Tibial nerve (tissue), 4 donors: ENCODE measurements around the gene FAM234B. TPM values are rescaled to one million over a fixed set of nuclear protein-coding genes. Genes with fewer than 3 reads are reported as not detected.

Source experiments
- DNase-seq, 2 donors: peaks; one replicate each; pipeline ENCODE4 v3.0.0-alpha.2; 2019; ENCODE audit warnings: low spot score in 2 of 2
- H3K27ac ChIP-seq, 4 donors: fragments of 200-600 bp; sonication (generic) in 3 of 4; one replicate each; pipeline ENCODE4 v1.5.1; 2017 to 2019; ENCODE audit warnings: mild to moderate bottlenecking in 1 of 4
- H3K27me3 ChIP-seq, 2 donors: fragments of 200-600 bp; sonication (generic) in 1 of 2; one replicate each; pipeline versions ENCODE4 v1.5.1 to v1.6.0; 2017 to 2019
- H3K36me3 ChIP-seq, 3 donors: fragments of 200-600 bp; sonication (generic); one replicate each; pipeline ENCODE4 v1.5.1; 2018 to 2019
- H3K4me1 ChIP-seq, 4 donors: fragments of 200-600 bp; sonication (generic) in 3 of 4; one replicate each; pipeline ENCODE4 v1.5.1; 2017 to 2019
- H3K4me3 ChIP-seq, 4 donors: fragments of 200-600 bp; sonication (generic) in 3 of 4; one replicate each; pipeline ENCODE4 v1.5.1; 2017 to 2019; ENCODE audit warnings: mild to moderate bottlenecking in 1 of 4, moderate library complexity in 1 of 4
- H3K9me3 ChIP-seq, 4 donors: fragments of 200-600 bp; sonication (generic) in 3 of 4; one replicate each; pipeline ENCODE4 v1.5.1; 2017 to 2019
- CTCF ChIP-seq, 5 experiments: fragments of 200-600 bp in 3 of 5; fragments of 450-650 bp in 2 of 5; sonication (generic) in 3 of 5; IDR thresholded peaks; one replicate each; pipeline ENCODE4 v1.5.1; 2016 to 2019; ENCODE audit warnings: antibody characterized with exemption in 5 of 5, mild to moderate bottlenecking in 3 of 5, moderate library complexity in 2 of 5
- EP300 ChIP-seq, 2 donors: sonication (generic); formaldehyde crosslinking; IDR thresholded peaks; one replicate each; pipeline ENCODE4 v1.6.1; 2017; ENCODE audit warnings: antibody characterized with exemption in 2 of 2, mild to moderate bottlenecking in 1 of 2
- POLR2A ChIP-seq, 2 donors: fragments of 450-650 bp; IDR thresholded peaks; one replicate each; pipeline ENCODE4 v1.6.1; 2017; ENCODE audit warnings: antibody characterized with exemption in 2 of 2, mild to moderate bottlenecking in 2 of 2, moderate library complexity in 2 of 2
- WGBS, 2 donors: methylation state at CpG; one replicate each; pipeline ENCODE4 v1.1.5; 2018; 5-methylcytosine and 5-hydroxymethylcytosine counted together
- total RNA-seq, 4 donors: library from RNA; depleted of rRNA; stranded (reverse); fragments of >200 nt; gene quantifications; one replicate each; pipeline ENCODE4 v1.1.0, GENCODE V29; 2016

The FAM234B gene
- total RNA-seq, 4 donors from 2014 or later, result 2.0 to 12.6 (median 8.4) TPM

GRCh38 chr12:13074396-13075117 lies 30.4 kb downstream of the FAM234B start:
- no peaks in the 10 kb centered on the region for H3K27me3 ChIP-seq
- H3K4me3 ChIP-seq, result no peak overlapping the region
- H3K4me1 ChIP-seq, result no peaks in the 10 kb centered on the region
- peaks cover 0 to 56% (median 0%) of the 10 kb centered on the region in 3 donors for H3K36me3 ChIP-seq
- 90 to 91% methylated on average over 3 of the region's 3 CpGs for WGBS, 2 donors
- no peak for DNase-seq
- no peaks in the 10 kb centered on the region for H3K9me3 ChIP-seq
- H3K27ac ChIP-seq, result no peak overlapping the region
- no peak for TF ChIP-seq POLR2A (IDR thresholded peaks at IDR 0.05)
- no peak for TF ChIP-seq EP300 (IDR thresholded peaks at IDR 0.05)
- no peak for TF ChIP-seq CTCF (IDR thresholded peaks at IDR 0.05)

DNA sequence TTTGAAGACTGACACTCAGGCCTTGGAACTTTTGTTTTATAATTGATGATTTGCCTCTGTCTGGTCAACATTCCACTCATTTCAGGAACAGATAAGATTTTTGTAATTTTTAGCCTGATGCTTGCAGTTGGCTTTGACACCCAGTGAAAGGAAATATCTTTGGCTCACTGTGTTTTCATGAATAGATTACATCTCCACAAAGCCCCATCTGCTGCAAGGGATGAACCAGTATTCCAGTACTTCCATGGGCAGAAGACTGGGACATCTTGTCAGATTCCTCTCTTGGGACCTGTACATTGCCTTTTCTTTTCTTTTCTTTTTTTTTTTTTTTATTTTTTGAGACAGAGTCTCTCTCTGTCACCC lies 30.9 kb downstream of the FAM234B start:
- no peak for DNase-seq
- H3K9me3 ChIP-seq, result no peaks in the 10 kb centered on the region
- H3K36me3 ChIP-seq, result peaks cover 0 to 58% (median 0%) of the 10 kb centered on the region in 3 donors
- TF ChIP-seq CTCF (IDR thresholded peaks at IDR 0.05) (no peak), POLR2A (IDR thresholded peaks at IDR 0.05) (no peak), EP300 (IDR thresholded peaks at IDR 0.05) (no peak)
- no peaks in the 10 kb centered on the region for H3K4me1 ChIP-seq
- H3K27ac ChIP-seq, result no peak overlapping the region
- H3K27me3 ChIP-seq, result no peaks in the 10 kb centered on the region
- no peak overlapping the region for H3K4me3 ChIP-seq

GRCh38 chr12:13075786-13076570 lies 31.8 kb downstream of the FAM234B start:
- TF ChIP-seq EP300 (IDR thresholded peaks at IDR 0.05) (no peak), CTCF (IDR thresholded peaks at IDR 0.05) (no peak), POLR2A (IDR thresholded peaks at IDR 0.05) (no peak)
- DNase-seq, result no peak
- Histone ChIP-seq H3K4me3 (no peak overlapping the region), H3K36me3 (peaks cover 0 to 61% (median 0%) of the 10 kb centered on the region in 3 donors), H3K9me3 (no peaks in the 10 kb centered on the region), H3K27me3 (no peaks in the 10 kb centered on the region), H3K4me1 (no peaks in the 10 kb centered on the region), H3K27ac (no peak overlapping the region)
- WGBS, 2 donors, result 92 to 93% methylated on average over 11 to 12 of the region's 12 CpGs

DNA sequence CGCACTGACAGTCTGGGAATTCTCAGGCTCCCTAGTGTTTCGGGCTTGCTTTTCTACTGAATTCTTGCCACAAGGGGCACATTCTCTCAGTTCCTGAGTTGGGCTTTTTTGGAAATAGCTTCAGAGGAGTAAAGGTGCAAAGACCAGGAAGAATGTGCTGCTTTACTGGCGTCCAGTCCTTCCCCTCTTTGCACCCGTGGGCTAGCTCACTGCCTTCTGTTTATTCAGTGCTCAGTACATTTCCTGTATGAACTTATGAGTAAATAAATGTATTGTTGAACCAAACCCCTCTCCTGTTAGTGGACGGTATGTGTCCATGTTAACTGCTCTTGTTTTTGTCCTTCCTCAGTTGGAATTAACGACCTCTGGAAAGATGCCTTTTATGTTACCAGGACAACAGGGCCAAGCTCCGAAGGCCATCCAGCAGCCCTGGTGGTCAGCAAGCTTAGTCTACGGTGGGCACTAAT lies 35.3 kb downstream of the FAM234B start:
- Histone ChIP-seq H3K4me3 (no peak overlapping the region), H3K36me3 (peaks cover 0 to 62% (median 0%) of the 10 kb centered on the region in 3 donors), H3K4me1 (no peaks in the 10 kb centered on the region), H3K27me3 (no peaks in the 10 kb centered on the region), H3K27ac (no peak overlapping the region), H3K9me3 (no peaks in the 10 kb centered on the region)
- no peak for DNase-seq
- 62 to 68% methylated on average over 8 of the region's 8 CpGs for WGBS, 2 donors
- TF ChIP-seq EP300 (IDR thresholded peaks at IDR 0.05), result no peak
- TF ChIP-seq CTCF (IDR thresholded peaks at IDR 0.05), result no peak
- TF ChIP-seq POLR2A (IDR thresholded peaks at IDR 0.05), result no peak

- Histone ChIP-seq H3K27ac (no peak overlapping the region), H3K4me3 (no peak overlapping the region), H3K9me3 (no peaks in the 10 kb centered on the region), H3K4me1 (no peaks in the 10 kb centered on the region), H3K27me3 (no peaks in the 10 kb centered on the region), H3K36me3 (peaks cover 0 to 64% (median 0%) of the 10 kb centered on the region in 3 donors)
- TF ChIP-seq EP300 (IDR thresholded peaks at IDR 0.05), result no peak
- no peak for TF ChIP-seq POLR2A (IDR thresholded peaks at IDR 0.05)
- no peak for TF ChIP-seq CTCF (IDR thresholded peaks at IDR 0.05)
- DNase-seq, result no peak
- 92% methylated on average over 3 of the region's 3 CpGs for WGBS, 2 donors
Measured at GRCh38 chr12:13080266-13080665, 36.1 kb downstream of the FAM234B start.
